HUDEP-2 (cell line): ENCODE measurements around the gene DNAJC30.
A peak's percentile ranks its signal among the peaks of the same experiment; 100 is the strongest.
"Not testable (repeated sequence)": the region's sequence is repeated elsewhere in the genome, so short reads cannot be mapped to it uniquely, and the experiment has no call there.

Experiments used
- DNase-seq, 76 experiments: peaks; one replicate each; lab custom pipeline; 2025; ENCODE audit not compliant: unreplicated experiment in 76 of 76; lab: John Stamatoyannopoulos, UW

DNAJC30 gene

GRCh38 chr7:73683056-73683787 lies at the start of gene DNAJC30, which contains the start of gene BUD23:
DNAJC30 (minus strand) TSS chr7:73683453; CDS start chr7:73683423, 30 bp downstream.
BUD23 (plus strand) TSS chr7:73683597; CDS start chr7:73683626, 29 bp downstream.
- peak in 74 of 76 experiments; percentile 48 to 98 (median 92) for DNase-seq

- no peak for DNase-seq
These were observed 49.1 kb upstream of the DNAJC30 start for GRCh38 chr7:73732397-73732796.

- no peak for DNase-seq
These were observed 47.2 kb upstream of the DNAJC30 start for GRCh38 chr7:73730485-73730884.

- DNase-seq, result no peak
These were observed 45.3 kb upstream of the DNAJC30 start for GRCh38 chr7:73728551-73728950.

- no peak for DNase-seq
These were observed 44.7 kb upstream of the DNAJC30 start for GRCh38 chr7:73727952-73728351.

- DNase-seq, result no peak
These were observed 42.8 kb upstream of the DNAJC30 start for GRCh38 chr7:73726083-73726466.

- DNase-seq, result no peak
These were observed 40.6 kb upstream of the DNAJC30 start for GRCh38 chr7:73723813-73724212.

GRCh38 chr7:73722785-73723184 lies 39.5 kb upstream of the DNAJC30 start:
- no peak for DNase-seq

GRCh38 chr7:73722182-73722581 lies 38.9 kb upstream of the DNAJC30 start:
- not testable (repeated sequence) for DNase-seq

- no peak for DNase-seq
These were observed 38.1 kb upstream of the DNAJC30 start for GRCh38 chr7:73721377-73721817.

- not testable (repeated sequence) for DNase-seq
These were observed 37.2 kb upstream of the DNAJC30 start for GRCh38 chr7:73720443-73720842.

GRCh38 chr7:73719806-73720169 lies 36.5 kb upstream of the DNAJC30 start:
- peak in 2 of 76 experiments; percentile 23 to 24 for DNase-seq

- DNase-seq, result peak in 50 of 76 experiments; percentile 2 to 65 (median 35)
These were observed 35.9 kb upstream of the DNAJC30 start, which contains the start of gene STX1A for GRCh38 chr7:73718905-73719805. STX1A (minus strand) TSS chr7:73719669; CDS start chr7:73719631, 38 bp downstream.

- DNase-seq, result no peak
These were observed 35.2 kb upstream of the DNAJC30 start for GRCh38 chr7:73718438-73718881.

- DNase-seq, result no peak
These were observed 34.7 kb upstream of the DNAJC30 start for GRCh38 chr7:73717991-73718405.

GRCh38 chr7:73717025-73717807 lies 34.0 kb upstream of the DNAJC30 start:
- no peak for DNase-seq

GRCh38 chr7:73716318-73716890 lies 33.2 kb upstream of the DNAJC30 start:
- DNase-seq, result no peak

- DNase-seq, result peak in 65 of 76 experiments; percentile 3 to 90 (median 44)
These were observed 32.5 kb upstream of the DNAJC30 start for GRCh38 chr7:73715648-73716317.

- DNase-seq, result not testable (repeated sequence)
These were observed 30.1 kb upstream of the DNAJC30 start for GRCh38 chr7:73713319-73713718.

- DNase-seq, result no peak
These were observed 29.5 kb upstream of the DNAJC30 start for GRCh38 chr7:73712773-73713172.
